Lung (tissue), 12 donors: ENCODE data around the gene YTHDC2. TPM values are rescaled to one million over a fixed set of nuclear protein-coding genes. Genes with fewer than 3 reads are reported as not detected.

Source experiments
- ATAC-seq: fragments of 200-7000 bp; cut with Tn5 transposase; one replicate; pipeline ENCODE4 v1.9.1; 2020; ENCODE audit warnings: moderate number of reproducible peaks; ENCODE audit not compliant: insufficient read depth, low FRiP score
- DNase-seq, 3 donors: peaks; one replicate each; pipeline ENCODE4 v3.0.0-alpha.2; 2013 to 2017
- H3K27ac ChIP-seq, 2 donors: one replicate each; pipeline ENCODE4 v1.5.1; 2013; ENCODE audit warnings: mild to moderate bottlenecking in 2 of 2, moderate library complexity in 2 of 2, control low read depth in 1 of 2, inconsistent platforms in 1 of 2, low read depth in 1 of 2, low read length in 1 of 2
- H3K27me3 ChIP-seq, 3 donors: one replicate each; pipeline ENCODE4 v1.5.1; 2013; ENCODE audit warnings: low read length in 2 of 3; ENCODE audit not compliant: control insufficient read depth in 3 of 3, insufficient read depth in 3 of 3
- H3K36me3 ChIP-seq, 4 donors: one replicate each; pipeline ENCODE4 v1.5.1; 2013; ENCODE audit warnings: low read length in 4 of 4, mild to moderate bottlenecking in 1 of 4, moderate library complexity in 1 of 4; ENCODE audit not compliant: control insufficient read depth in 4 of 4, insufficient read depth in 4 of 4
- H3K4me1 ChIP-seq, 5 donors: one replicate each; pipeline ENCODE4 v1.5.1; 2013; ENCODE audit warnings: low read length in 5 of 5, mild to moderate bottlenecking in 2 of 5, moderate library complexity in 1 of 5; ENCODE audit not compliant: control insufficient read depth in 5 of 5, insufficient read depth in 5 of 5
- H3K4me3 ChIP-seq: one replicate; pipeline ENCODE4 v1.5.1; 2013; ENCODE audit warnings: mild to moderate bottlenecking, control low read depth, moderate library complexity
- H3K9ac ChIP-seq, 2 donors: one replicate each; pipeline ENCODE4 v1.5.1; 2013; ENCODE audit warnings: low read length in 2 of 2, control low read depth in 1 of 2; ENCODE audit not compliant: insufficient read depth in 1 of 2
- H3K9me3 ChIP-seq, 4 donors: one replicate each; pipeline ENCODE4 v1.5.1; 2013; ENCODE audit warnings: low read length in 3 of 4, mild to moderate bottlenecking in 1 of 4, moderate library complexity in 1 of 4; ENCODE audit not compliant: control insufficient read depth in 4 of 4, insufficient read depth in 3 of 4
- WGBS, 2 donors: extraction: QIAGEN DNeasy Blood & Tissue Kit; methylation state at CpG; one replicate each; pipeline ENCODE4 v1.1.7; 2013; 5-methylcytosine and 5-hydroxymethylcytosine counted together
- polyA plus RNA-seq, 2 donors: library from polyadenylated mRNA; stranded (reverse); fragments of 200-250 nt; gene quantifications; one replicate each; pipeline ENCODE4 v1.2.1, GENCODE V29; 2013
- total RNA-seq, 2 donors: library from RNA; depleted of rRNA in 1 of 2; stranded (reverse); fragments of >200 nt in 1 of 2; gene quantifications; one replicate each; pipeline ENCODE4 v1.2.1, GENCODE V29; 2014 to 2021
- TF ChIP-seq, protein P1 (sequence below): IDR thresholded peaks from 2 replicates; pipeline ENCODE4 v1.5.1; 2012; ENCODE audit warnings: mild to moderate bottlenecking; ENCODE audit errors: control extremely low read depth, extremely low read depth
- donor health status: control.
- donor health status: control.
- donor health status: Bipolar disorder and iron deficiency.
- donor health status: healthy.
- donor health status: DM: yes; HTN: yes; CAD: no.

YTHDC2 gene
- total and polyA plus RNA-seq, 4 donors: 8.4 to 49.1 (median 15.4) TPM

- Histone ChIP-seq H3K4me1 (peaks cover 0 to 7% (median 0%) of the 10 kb centered on the region in 5 donors), H3K9me3 (no peaks in the 10 kb centered on the region), H3K36me3 (peaks cover 0 to 12% (median 5%) of the 10 kb centered on the region in 4 donors), H3K27me3 (no peaks in the 10 kb centered on the region), H3K27ac (no peak overlapping the region), H3K9ac (no peak overlapping the region), H3K4me3 (no peak overlapping the region)
- DNase-seq (no peak), ATAC-seq (no peak)
- TF ChIP-seq, protein P1, sequence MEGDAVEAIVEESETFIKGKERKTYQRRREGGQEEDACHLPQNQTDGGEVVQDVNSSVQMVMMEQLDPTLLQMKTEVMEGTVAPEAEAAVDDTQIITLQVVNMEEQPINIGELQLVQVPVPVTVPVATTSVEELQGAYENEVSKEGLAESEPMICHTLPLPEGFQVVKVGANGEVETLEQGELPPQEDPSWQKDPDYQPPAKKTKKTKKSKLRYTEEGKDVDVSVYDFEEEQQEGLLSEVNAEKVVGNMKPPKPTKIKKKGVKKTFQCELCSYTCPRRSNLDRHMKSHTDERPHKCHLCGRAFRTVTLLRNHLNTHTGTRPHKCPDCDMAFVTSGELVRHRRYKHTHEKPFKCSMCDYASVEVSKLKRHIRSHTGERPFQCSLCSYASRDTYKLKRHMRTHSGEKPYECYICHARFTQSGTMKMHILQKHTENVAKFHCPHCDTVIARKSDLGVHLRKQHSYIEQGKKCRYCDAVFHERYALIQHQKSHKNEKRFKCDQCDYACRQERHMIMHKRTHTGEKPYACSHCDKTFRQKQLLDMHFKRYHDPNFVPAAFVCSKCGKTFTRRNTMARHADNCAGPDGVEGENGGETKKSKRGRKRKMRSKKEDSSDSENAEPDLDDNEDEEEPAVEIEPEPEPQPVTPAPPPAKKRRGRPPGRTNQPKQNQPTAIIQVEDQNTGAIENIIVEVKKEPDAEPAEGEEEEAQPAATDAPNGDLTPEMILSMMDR: no peak
- 99% methylated on average over 4 of the region's 4 CpGs for WGBS, 2 donors
These were observed 5.4 kb downstream of the YTHDC2 start for GRCh38 chr5:113518884-113519283.

DNA sequence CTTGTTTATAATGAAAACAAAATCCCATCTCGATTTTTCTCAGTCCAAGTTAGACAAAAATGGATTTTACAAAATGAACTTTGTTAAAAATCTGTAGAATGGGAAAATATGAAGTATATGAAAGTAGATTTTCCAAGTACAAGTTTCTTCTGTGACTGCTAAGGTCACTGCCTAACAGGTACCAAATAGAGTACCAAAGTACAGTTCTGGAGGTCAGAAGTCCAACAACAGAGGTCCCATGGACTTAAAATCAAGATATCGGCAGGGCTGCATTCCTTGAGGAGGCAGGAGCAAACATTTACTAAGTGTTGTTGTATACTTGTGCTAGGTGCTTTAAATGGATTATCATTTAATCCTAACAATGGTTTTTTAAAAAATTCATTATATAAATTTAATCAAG is 5.9 kb downstream of the YTHDC2 start:
- Histone ChIP-seq H3K4me3 (no peak overlapping the region), H3K36me3 (peaks cover 0 to 12% (median 5%) of the 10 kb centered on the region in 4 donors), H3K27ac (no peak overlapping the region), H3K27me3 (no peaks in the 10 kb centered on the region), H3K9ac (no peak overlapping the region), H3K9me3 (no peaks in the 10 kb centered on the region), H3K4me1 (peaks cover 0 to 4% (median 0%) of the 10 kb centered on the region in 5 donors)
- 83 to 94% methylated on average over 2 of the region's 2 CpGs for WGBS, 2 donors
- DNase-seq (no peak), ATAC-seq (no peak)
- TF ChIP-seq, protein P1: no peak

GRCh38 chr5:113520429-113520828 is 6.9 kb downstream of the YTHDC2 start:
- Histone ChIP-seq H3K9me3 (no peaks in the 10 kb centered on the region), H3K27ac (no peak overlapping the region), H3K36me3 (peaks cover 0 to 12% (median 5%) of the 10 kb centered on the region in 4 donors), H3K27me3 (no peaks in the 10 kb centered on the region), H3K9ac (no peak overlapping the region), H3K4me3 (no peak overlapping the region), H3K4me1 (no peaks in the 10 kb centered on the region)
- no peak for DNase-seq
- ATAC-seq: no peak
- TF ChIP-seq, protein P1: no peak

- ATAC-seq: no peak
- Histone ChIP-seq H3K27me3 (no peaks in the 10 kb centered on the region), H3K4me3 (no peak overlapping the region), H3K9ac (no peak overlapping the region), H3K9me3 (no peaks in the 10 kb centered on the region), H3K36me3 (peaks cover 0 to 12% (median 6%) of the 10 kb centered on the region in 4 donors), H3K4me1 (no peaks in the 10 kb centered on the region), H3K27ac (no peak overlapping the region)
- TF ChIP-seq, protein P1: no peak
- no peak for DNase-seq
These were observed 7.4 kb downstream of the YTHDC2 start for GRCh38 chr5:113520899-113521298.
